MM.1S (cell line): ENCODE data around the gene CTNNA3.

Experiments used
- DNase-seq: peaks from one replicate; pipeline ENCODE4 v3.0.0-alpha.2; 2015
- H2AFZ ChIP-seq: fragments of 300-600 bp; sonication (generic); 2 replicates; pipeline ENCODE4 v1.6.0; 2016; ENCODE audit warnings: antibody characterized with exemption, low read length
- H3F3A ChIP-seq: fragments of 300-600 bp; sonication (generic); 2 replicates; pipeline ENCODE4 v1.6.1; 2016; ENCODE audit warnings: mild to moderate bottlenecking, antibody characterized with exemption, low read length, moderate library complexity, mixed read lengths; ENCODE audit not compliant: insufficient read depth
- H3K27ac ChIP-seq: fragments of 300-600 bp; sonication (generic); 2 replicates; pipeline ENCODE4 v1.5.1; 2016; ENCODE audit warnings: mild to moderate bottlenecking, low read length
- H3K27me3 ChIP-seq: fragments of 300-600 bp; sonication (generic); replicated peaks from 2 replicates; pipeline ENCODE4 v1.6.0; 2016; ENCODE audit warnings: low read length; ENCODE audit not compliant: insufficient read depth
- H3K36me3 ChIP-seq: fragments of 300-600 bp; sonication (generic); replicated peaks from 2 replicates; pipeline ENCODE4 v1.6.1; 2016; ENCODE audit warnings: mild to moderate bottlenecking, low read length, mixed read lengths; ENCODE audit not compliant: insufficient read depth
- H3K4me1 ChIP-seq: fragments of 300-600 bp; sonication (generic); 2 replicates; pipeline ENCODE4 v1.6.1; 2016; ENCODE audit warnings: low read length, mixed read lengths
- H3K4me2 ChIP-seq: fragments of 300-600 bp; sonication (generic); 2 replicates; pipeline ENCODE4 v1.6.0; 2016; ENCODE audit warnings: low read depth, low read length
- H3K4me3 ChIP-seq: fragments of 300-600 bp; sonication (generic); 2 replicates; pipeline ENCODE4 v1.5.1; 2016; ENCODE audit warnings: low read length, mixed read lengths
- H3K79me2 ChIP-seq: fragments of 300-600 bp; sonication (generic); 2 replicates; pipeline ENCODE4 v1.6.1; 2016; ENCODE audit warnings: mixed run types, low read length, mixed read lengths
- H3K9ac ChIP-seq: fragments of 300-600 bp; sonication (generic); 2 replicates; pipeline ENCODE4 v1.6.1; 2016; ENCODE audit warnings: low read length, mixed read lengths
- H3K9me2 ChIP-seq: fragments of 300-600 bp; sonication (generic); replicated peaks from 2 replicates; pipeline ENCODE4 v1.6.1; 2016; ENCODE audit warnings: mild to moderate bottlenecking, low read length, mixed read lengths; ENCODE audit not compliant: insufficient read depth
- H3K9me3 ChIP-seq: fragments of 300-600 bp; sonication (generic); replicated peaks from 2 replicates; pipeline ENCODE4 v1.6.1; 2016; ENCODE audit warnings: mild to moderate bottlenecking, low read length, mixed read lengths; ENCODE audit not compliant: insufficient read depth
- H4K20me1 ChIP-seq: fragments of 300-600 bp; sonication (generic); 2 replicates; pipeline ENCODE4 v1.6.1; 2016; ENCODE audit warnings: mild to moderate bottlenecking, low read length, moderate library complexity, mixed read lengths; ENCODE audit not compliant: insufficient read depth
- CTCF ChIP-seq: fragments of 300-600 bp; sonication (generic); IDR thresholded peaks from 2 replicates; pipeline ENCODE4 v1.5.1; 2016; ENCODE audit warnings: antibody characterized with exemption, low read length, mixed read lengths
- EZH2 ChIP-seq: fragments of 300-600 bp; sonication (generic); optimal IDR thresholded peaks from 2 replicates; pipeline ENCODE3; 2017; ENCODE audit warnings: low read depth, mild to moderate bottlenecking, antibody characterized with exemption, low read length, mixed read lengths
- EZH2phosphoT487 ChIP-seq: fragments of 300-600 bp; sonication (generic); IDR thresholded peaks from 2 replicates; pipeline ENCODE4 v1.6.1; 2018; ENCODE audit warnings: antibody characterized with exemption, low read length

The CTNNA3 gene

GRCh38 chr10:67261300-67261797, 434.6 kb downstream of the CTNNA3 start:
- H3K9me3 ChIP-seq, result no peaks in the 10 kb centered on the region
- TF ChIP-seq EZH2phosphoT487 (no peak), EZH2 (no peak), CTCF (no peak)
- H3K9me2 ChIP-seq, result no peaks in the 10 kb centered on the region
- no peaks in the 10 kb centered on the region for H3K79me2 ChIP-seq
- H3K36me3 ChIP-seq, result no peaks in the 10 kb centered on the region
- H3K4me2 ChIP-seq, result no peak overlapping the region
- no peak overlapping the region for H2AFZ ChIP-seq
- H3K4me1 ChIP-seq, result no peaks in the 10 kb centered on the region
- DNase-seq, result no peak
- no peak overlapping the region for H3K4me3 ChIP-seq
- H3K27ac ChIP-seq, result no peak overlapping the region
- no peaks in the 10 kb centered on the region for H3F3A ChIP-seq
- H3K27me3 ChIP-seq, result no peaks in the 10 kb centered on the region
- H3K9ac ChIP-seq, result no peak overlapping the region
- H4K20me1 ChIP-seq, result no peaks in the 10 kb centered on the region

GRCh38 chr10:67259319-67259929, 436.6 kb downstream of the CTNNA3 start:
- no peaks in the 10 kb centered on the region for H3K4me1 ChIP-seq
- H3K79me2 ChIP-seq, result no peaks in the 10 kb centered on the region
- no peaks in the 10 kb centered on the region for H3K36me3 ChIP-seq
- no peaks in the 10 kb centered on the region for H3K27me3 ChIP-seq
- no peak overlapping the region for H3K4me3 ChIP-seq
- no peak overlapping the region for H3K27ac ChIP-seq
- no peak overlapping the region for H3K4me2 ChIP-seq
- H3K9me2 ChIP-seq, result no peaks in the 10 kb centered on the region
- no peak for TF ChIP-seq EZH2phosphoT487
- TF ChIP-seq CTCF, result no peak
- no peak for TF ChIP-seq EZH2
- H3F3A ChIP-seq, result no peaks in the 10 kb centered on the region
- H4K20me1 ChIP-seq, result no peaks in the 10 kb centered on the region
- no peaks in the 10 kb centered on the region for H3K9me3 ChIP-seq
- H3K9ac ChIP-seq, result no peak overlapping the region
- no peak overlapping the region for H2AFZ ChIP-seq
- no peak for DNase-seq

- H3K27me3 ChIP-seq, result no peaks in the 10 kb centered on the region
- no peaks in the 10 kb centered on the region for H3K79me2 ChIP-seq
- H2AFZ ChIP-seq, result no peak overlapping the region
- TF ChIP-seq EZH2 (no peak), EZH2phosphoT487 (no peak), CTCF (no peak)
- no peak for DNase-seq
- H3K9ac ChIP-seq, result no peak overlapping the region
- no peaks in the 10 kb centered on the region for H3F3A ChIP-seq
- no peaks in the 10 kb centered on the region for H3K4me1 ChIP-seq
- no peak overlapping the region for H3K4me3 ChIP-seq
- H3K27ac ChIP-seq, result no peak overlapping the region
- no peaks in the 10 kb centered on the region for H3K9me2 ChIP-seq
- H3K9me3 ChIP-seq, result no peaks in the 10 kb centered on the region
- H3K4me2 ChIP-seq, result no peak overlapping the region
- no peaks in the 10 kb centered on the region for H3K36me3 ChIP-seq
- no peaks in the 10 kb centered on the region for H4K20me1 ChIP-seq
Measured at GRCh38 chr10:67257427-67258144, 438.4 kb downstream of the CTNNA3 start.
